NCI-H1105 (cell line): ENCODE measurements around the gene PDE9A.
"Not testable (repeated sequence)": the region's sequence is repeated elsewhere in the genome, so short reads cannot be mapped to it uniquely, and the experiment has no call there.

Experiments
- DNase-seq: peaks from one replicate; lab custom pipeline; 2025; lab: John Stamatoyannopoulos, UW

Gene PDE9A

DNA sequence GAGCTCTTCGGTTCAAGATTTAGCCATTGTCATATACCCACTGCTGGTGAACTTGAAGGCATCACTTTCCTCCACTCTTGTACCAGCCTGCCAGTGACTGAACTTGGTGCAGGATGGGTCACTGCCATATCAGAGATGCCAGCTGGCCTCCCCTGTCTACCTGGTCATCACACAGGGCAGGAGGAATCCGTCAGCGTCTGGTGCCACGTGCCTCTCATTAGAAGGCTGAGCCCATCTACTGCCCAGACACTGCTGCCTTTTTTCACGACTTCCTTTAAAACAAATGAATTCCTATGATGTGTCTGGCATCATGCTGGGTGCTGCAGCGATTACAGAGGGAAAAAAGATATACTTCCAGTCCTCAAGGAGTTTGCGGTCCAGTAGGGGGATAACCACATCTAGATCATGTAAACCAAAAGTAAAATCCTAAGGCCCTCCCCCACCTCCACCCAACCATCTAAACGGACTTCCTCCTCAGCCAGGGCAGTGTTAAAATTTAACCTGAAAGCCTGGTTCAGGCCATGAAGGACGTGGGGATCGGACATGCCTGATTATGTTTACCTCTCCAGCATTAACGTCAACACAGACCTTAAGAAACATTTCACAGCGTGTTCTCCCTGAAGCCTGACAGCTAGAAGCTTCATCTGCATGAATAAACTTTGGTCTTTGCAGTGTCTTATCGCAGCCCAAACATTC is 29.2 kb upstream of the PDE9A start:
- no peak for DNase-seq

GRCh38 chr21:42624936-42625335 is 28.5 kb upstream of the PDE9A start:
- no peak for DNase-seq

DNA sequence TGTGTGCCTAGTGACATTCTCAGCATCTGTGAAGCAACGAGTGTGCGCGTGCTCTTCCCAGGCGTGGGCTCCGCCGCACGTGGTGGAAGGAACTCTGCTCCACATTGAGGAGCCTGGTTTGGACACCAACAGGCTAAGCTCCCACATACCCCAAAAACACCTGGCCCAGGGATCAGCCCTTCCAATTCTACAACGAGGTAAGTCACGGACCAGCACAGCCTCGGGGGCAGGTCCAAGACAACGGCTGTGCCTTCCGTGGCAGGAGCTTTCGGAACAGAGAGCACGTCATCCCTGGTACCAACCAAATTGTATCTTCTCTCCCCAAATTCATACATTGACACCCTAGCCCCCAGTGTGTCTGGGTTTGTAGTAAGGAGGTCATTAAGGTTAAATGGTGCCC is 27.2 kb upstream of the PDE9A start:
- DNase-seq, result no peak

DNA sequence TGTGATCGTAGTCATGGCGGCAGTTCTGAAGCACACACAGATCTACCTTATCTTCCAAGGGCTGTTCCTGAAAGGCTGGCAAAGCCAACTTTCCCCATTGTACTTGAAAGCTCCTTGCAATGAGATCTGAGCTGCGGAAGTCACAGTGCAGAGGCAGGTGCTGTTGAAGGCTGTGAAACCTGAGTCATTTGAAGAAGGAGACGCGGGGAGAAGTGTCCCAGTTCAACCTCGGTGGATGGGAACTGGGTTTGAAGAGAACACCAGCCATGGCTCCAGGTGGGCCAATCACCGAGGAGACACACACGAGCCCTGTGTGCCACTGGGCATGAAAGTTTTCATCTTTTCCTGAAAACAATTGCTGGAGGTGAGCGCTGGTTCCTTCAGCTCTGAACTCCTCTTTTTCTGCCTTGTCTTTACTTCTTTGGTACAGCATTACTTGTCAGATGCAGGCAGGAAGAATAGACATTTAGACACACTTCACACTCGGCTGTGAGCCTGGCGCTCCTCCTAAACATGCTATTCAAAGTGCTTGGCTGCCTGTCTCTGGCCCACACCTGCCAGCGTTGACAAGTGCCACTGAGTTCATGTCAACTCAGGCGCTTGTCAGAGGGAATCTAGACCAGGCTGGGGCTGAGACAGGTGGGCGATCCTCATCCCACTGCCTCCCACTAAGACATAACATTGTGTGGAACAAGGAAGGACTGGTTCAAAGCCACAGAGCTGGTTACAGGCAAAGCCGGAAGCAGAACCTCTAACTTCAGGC is 25.7 kb upstream of the PDE9A start:
- no peak for DNase-seq

- not testable (repeated sequence) for DNase-seq
Measured at GRCh38 chr21:42628466-42629061, 24.9 kb upstream of the PDE9A start.

DNA sequence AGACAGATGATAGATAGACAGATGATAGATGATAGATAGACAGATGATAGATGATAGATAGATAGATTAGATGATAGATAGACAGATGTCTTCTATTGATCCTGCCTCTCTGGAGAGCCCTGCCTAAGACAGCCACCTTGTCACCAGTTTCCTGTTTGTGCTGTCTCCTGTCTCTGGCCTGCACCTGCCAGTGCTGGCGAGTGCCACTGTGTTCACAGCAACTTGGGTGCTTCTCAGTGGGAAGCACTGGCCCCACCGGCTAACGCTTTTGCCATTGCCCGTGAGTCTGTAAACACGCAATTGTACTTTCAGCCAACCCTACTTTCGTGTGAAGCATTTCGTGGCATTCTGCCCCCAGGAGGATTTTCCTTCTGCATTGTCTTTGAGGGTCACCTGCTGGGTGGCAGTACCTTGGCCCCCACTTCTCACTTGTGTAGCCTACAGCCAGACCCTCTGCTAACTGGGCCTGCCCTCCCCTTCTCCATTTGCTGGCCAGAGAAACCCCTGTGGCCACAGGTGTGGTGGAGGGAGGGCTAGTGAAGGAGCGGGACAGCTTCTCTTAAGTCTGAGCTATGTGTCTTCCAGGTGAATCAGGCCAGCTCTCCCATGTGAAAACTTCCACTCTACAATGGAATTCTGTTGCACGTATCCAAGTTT is 23.4 kb upstream of the PDE9A start:
- DNase-seq, result no peak

- DNase-seq, result no peak
Measured at GRCh38 chr21:42630626-42631025, 22.8 kb upstream of the PDE9A start.

GRCh38 chr21:42631142-42631541 is 22.3 kb upstream of the PDE9A start:
- no peak for DNase-seq

GRCh38 chr21:42632336-42632751 is 21.1 kb upstream of the PDE9A start:
- DNase-seq, result no peak

- no peak for DNase-seq
Measured at GRCh38 chr21:42632771-42633690, 20.4 kb upstream of the PDE9A start.

DNA sequence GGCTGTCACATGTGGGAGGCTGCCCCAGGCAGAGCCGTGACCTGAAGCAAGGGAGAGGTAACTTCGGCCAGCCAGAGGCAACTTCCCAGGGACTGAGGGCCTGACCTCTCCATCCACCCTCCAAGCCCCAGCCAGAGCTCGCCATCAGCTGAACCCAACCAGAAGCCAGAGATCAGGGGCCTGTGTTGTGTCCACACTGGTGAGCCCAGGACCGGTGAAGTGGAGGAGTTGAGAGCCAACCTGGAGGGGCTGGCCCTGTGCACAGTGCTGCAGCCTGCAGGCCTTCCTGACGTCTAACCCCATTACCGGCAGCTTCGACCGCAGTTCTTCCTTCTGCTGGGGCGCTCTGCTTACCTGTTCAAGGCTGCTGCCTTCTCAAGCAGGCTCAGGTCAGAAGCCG is 19.6 kb upstream of the PDE9A start:
- DNase-seq, result no peak

DNA sequence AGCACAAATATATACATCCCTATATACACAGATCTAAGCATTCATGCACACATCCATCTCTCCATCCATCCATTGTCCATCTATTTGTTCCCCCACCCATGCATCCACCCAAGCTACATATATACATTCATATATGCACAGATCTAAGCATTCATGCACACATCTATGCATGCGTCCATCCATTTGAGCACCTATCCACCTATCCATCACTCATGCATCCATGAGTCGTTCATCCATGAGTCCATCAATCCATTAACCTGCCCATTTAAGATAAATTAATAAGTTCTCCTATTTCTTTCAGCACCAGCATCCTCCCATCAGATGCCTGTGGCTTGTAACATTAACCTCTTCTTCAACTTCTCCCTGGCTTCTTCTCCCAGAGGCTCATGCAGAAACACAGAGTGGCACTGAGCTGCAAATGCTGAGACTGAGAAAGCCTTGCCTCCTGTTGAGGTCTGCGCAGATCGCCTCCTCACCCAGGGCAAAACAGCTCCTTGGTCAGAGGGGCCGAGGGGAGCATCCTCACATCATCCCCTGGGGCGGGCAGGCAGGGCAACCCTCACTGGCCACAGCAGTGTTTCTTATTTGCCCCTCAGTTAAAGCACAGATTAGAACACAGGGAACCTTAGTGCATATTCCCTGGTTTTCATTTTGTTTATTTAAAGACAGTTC is 17.4 kb upstream of the PDE9A start:
- DNase-seq, result no peak

- no peak for DNase-seq
Measured at GRCh38 chr21:42636520-42637266, 16.7 kb upstream of the PDE9A start.

DNA sequence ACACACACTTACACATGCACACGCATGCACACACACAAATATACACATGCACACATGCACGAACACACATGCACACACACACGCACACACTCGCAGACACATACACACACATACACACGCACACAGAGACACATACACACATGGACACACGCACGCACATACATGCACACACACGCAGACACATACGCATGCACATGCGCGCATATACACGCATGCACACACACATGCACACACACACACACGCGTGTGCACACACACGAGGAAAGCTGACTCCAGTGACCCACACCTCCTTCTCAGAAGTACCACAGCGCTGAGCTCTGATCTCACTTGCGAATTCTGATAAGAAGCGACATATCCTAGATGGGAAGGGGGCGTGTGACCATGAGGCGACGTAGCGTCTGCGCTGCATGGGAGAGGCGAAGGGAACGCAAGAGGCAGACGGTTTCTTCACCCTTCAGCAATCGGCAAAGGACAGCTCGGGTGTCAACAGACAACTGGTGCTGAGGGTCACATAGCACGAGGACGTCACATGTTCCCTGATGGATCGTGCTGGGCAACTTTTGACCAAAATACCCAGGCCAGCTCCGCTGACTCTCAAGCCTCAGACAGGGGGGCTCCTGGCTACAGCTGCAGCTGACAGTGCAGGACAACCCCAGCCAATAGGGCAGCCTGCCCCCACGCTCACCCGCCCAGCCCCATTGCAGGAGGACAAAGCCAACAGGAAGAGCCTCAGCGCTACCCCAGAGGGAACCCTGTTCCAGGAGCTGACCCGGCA is 16.0 kb upstream of the PDE9A start:
- DNase-seq, result no peak

- DNase-seq, result no peak
Measured at GRCh38 chr21:42638266-42638863, 15.1 kb upstream of the PDE9A start.

DNA sequence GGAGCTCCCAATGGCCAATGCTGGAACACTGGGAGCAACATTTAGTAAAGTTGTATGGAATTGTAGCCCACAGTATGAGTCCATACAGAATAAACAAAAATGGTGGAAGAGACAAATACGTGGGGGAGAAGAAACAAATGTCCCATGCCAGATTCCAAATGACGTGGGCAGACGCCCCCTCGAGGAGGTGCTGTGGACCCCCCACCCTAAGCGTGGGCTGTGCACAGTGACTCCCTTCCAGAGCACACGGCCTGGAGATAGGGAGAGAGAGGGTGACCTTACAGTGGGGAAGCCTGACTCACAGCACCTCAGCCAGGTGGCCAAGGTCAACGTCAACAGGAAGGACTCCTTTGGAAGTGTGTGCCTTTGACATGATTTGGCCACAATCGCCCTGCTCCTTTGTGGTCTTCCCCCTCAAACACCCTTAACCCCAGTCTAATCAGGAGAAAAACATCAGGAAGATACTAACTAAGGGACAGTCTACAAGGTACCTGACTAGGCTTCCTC is 13.7 kb upstream of the PDE9A start:
- DNase-seq, result no peak

- DNase-seq, result no peak
Measured at GRCh38 chr21:42640486-42640885, 12.9 kb upstream of the PDE9A start.

- no peak for DNase-seq
Measured at GRCh38 chr21:42641311-42642218, 11.9 kb upstream of the PDE9A start.
